Upper lobe of right lung (tissue), 1 donor: ENCODE results near the gene ARID5B. TPM values are rescaled to one million over a fixed set of nuclear protein-coding genes. Genes with fewer than 3 reads are reported as not detected.

Source experiments
- ATAC-seq: fragments of 200-7000 bp; cut with Tn5 transposase; one replicate; pipeline ENCODE4 v1.9.1; 2020; ENCODE audit warnings: mild to moderate bottlenecking, moderate library complexity
- DNase-seq: peaks from one replicate; pipeline ENCODE4 v3.0.0-alpha.2; 2020
- H3K27ac ChIP-seq: fragments of 200-600 bp; one replicate; pipeline ENCODE4 v1.8.0; 2022
- H3K27me3 ChIP-seq: fragments of 200-600 bp; one replicate; pipeline ENCODE4 v1.8.0; 2022; ENCODE audit warnings: mild to moderate bottlenecking
- H3K36me3 ChIP-seq: fragments of 200-600 bp; one replicate; pipeline ENCODE4 v1.8.0; 2022
- H3K4me1 ChIP-seq: fragments of 200-600 bp; one replicate; pipeline ENCODE4 v1.8.0; 2022
- H3K4me3 ChIP-seq: fragments of 200-600 bp; one replicate; pipeline ENCODE4 v1.8.0; 2022; ENCODE audit warnings: mild to moderate bottlenecking
- H3K9me3 ChIP-seq: fragments of 200-600 bp; one replicate; pipeline ENCODE4 v1.8.0; 2022
- intact Hi-C: fragments of 100-400 bp; cut with DNase I; formaldehyde crosslinking; loops from one replicate; pipeline ENCODE4 v1.11.0; 2022
- total RNA-seq: library from RNA; stranded (reverse); fragmentation: NEBNext Ultra II Directional; extraction: Animal tissue kit (Norgen Biotek cat#: 25700); gene quantifications from one replicate; pipeline ENCODE4 v1.2.1, GENCODE V29; 2021
- TF ChIP-seq, protein P1 (sequence below): fragments of 200-600 bp; IDR thresholded peaks from one replicate; pipeline ENCODE4 v1.8.0; 2022; ENCODE audit warnings: antibody characterized with exemption
- donor health status: DM: no; HTN: yes; CAD: no; lungs with severe emphysema.

ARID5B gene
- total RNA-seq, 1 donor from 2014 or later: 34.1 TPM

DNA sequence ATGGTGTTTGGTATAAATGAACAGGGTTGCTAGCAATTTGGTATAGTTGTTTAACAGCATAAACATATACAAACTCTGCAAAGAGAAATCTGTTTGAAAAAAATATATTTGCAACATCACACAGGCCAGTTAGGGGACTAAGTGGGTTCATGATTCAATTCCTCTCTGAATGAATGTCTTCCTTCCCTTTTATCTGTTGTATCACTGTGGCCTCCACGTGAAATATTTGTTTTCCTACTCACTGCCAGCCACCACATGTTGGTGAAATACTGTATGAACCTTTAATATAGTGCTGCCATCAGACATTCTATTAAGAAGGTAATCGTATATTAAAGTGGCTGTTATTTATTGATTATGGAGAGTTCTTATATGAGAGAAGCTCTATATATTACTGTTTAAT is 157.0 kb downstream of the ARID5B start:
- H3K36me3 ChIP-seq: peaks cover 24% of the 10 kb centered on the region
- H3K4me1 ChIP-seq: peaks cover 48% of the 10 kb centered on the region
- no peak overlapping the region for H3K4me3 ChIP-seq
- no peaks in the 10 kb centered on the region for H3K27me3 ChIP-seq
- DNase-seq: no peak
- intact Hi-C loops: no loop called here
- H3K27ac ChIP-seq: peak overlapping the region; percentile 26
- H3K9me3 ChIP-seq: no peaks in the 10 kb centered on the region
- ATAC-seq: peak; percentile 26
- TF ChIP-seq, protein P1, sequence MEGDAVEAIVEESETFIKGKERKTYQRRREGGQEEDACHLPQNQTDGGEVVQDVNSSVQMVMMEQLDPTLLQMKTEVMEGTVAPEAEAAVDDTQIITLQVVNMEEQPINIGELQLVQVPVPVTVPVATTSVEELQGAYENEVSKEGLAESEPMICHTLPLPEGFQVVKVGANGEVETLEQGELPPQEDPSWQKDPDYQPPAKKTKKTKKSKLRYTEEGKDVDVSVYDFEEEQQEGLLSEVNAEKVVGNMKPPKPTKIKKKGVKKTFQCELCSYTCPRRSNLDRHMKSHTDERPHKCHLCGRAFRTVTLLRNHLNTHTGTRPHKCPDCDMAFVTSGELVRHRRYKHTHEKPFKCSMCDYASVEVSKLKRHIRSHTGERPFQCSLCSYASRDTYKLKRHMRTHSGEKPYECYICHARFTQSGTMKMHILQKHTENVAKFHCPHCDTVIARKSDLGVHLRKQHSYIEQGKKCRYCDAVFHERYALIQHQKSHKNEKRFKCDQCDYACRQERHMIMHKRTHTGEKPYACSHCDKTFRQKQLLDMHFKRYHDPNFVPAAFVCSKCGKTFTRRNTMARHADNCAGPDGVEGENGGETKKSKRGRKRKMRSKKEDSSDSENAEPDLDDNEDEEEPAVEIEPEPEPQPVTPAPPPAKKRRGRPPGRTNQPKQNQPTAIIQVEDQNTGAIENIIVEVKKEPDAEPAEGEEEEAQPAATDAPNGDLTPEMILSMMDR: no peak

DNA sequence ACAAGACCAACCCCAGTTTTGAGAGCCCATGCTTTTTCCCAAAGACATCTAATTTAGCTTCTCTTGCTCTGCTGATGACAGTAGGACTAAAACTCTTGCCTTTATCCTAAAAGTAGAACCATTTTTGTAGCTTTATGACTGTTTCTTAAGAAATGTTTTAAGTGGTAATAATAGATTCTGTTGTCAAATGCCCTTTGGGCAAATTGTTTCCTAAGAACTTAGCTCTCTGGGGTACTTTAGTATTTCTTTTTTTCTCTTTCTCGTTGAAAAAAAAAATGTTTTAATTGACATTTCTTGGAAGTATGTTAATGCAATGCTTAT is 157.4 kb downstream of the ARID5B start:
- H3K4me3 ChIP-seq: no peak overlapping the region
- peaks cover 24% of the 10 kb centered on the region for H3K36me3 ChIP-seq
- TF ChIP-seq, protein P1: no peak
- intact Hi-C loops: no loop called here
- no peak for ATAC-seq
- DNase-seq: no peak
- peak overlapping the region; percentile 26 for H3K27ac ChIP-seq
- peaks cover 46% of the 10 kb centered on the region for H3K4me1 ChIP-seq
- H3K27me3 ChIP-seq: no peaks in the 10 kb centered on the region
- H3K9me3 ChIP-seq: no peaks in the 10 kb centered on the region

DNA sequence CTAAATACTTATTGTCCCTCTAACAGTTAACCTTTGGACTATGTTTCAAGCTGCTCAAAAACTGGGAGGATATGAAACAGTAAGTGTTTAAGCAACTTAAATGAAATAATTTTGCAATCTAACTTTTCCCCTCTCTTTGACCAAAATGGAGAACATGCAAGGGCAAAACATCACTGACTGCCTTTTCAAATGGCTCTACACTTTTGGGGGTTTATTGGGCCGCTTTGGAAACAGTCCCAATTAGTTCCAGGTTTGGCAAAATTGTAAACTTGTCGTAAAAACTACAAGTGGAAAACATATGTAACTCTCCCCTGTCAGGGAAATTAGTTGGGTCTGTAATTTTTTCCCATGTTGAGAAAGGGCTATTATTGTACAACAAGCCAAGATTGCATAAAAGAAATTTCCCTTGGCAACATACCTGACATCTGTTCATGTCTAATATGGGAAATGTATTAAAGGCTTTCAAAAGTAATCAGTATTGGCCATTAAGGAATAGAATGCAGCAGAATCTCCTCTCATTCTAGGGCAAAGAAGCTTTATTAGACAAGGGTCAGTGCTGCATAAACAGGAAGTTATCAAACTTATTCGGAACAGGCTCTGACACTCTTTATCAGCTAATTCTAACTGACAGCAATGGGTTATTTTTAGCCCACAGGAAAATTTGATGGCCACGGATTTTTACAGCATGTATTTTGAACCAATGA is 157.9 kb downstream of the ARID5B start:
- no peak for DNase-seq
- no peak overlapping the region for H3K4me3 ChIP-seq
- H3K9me3 ChIP-seq: no peaks in the 10 kb centered on the region
- H3K4me1 ChIP-seq: peaks cover 46% of the 10 kb centered on the region
- peak; percentile 40 for ATAC-seq
- no peaks in the 10 kb centered on the region for H3K27me3 ChIP-seq
- peak overlapping the region; percentile 52 for H3K27ac ChIP-seq
- intact Hi-C loops: no loop called here
- TF ChIP-seq, protein P1: no peak
- peaks cover 24% of the 10 kb centered on the region for H3K36me3 ChIP-seq

DNA sequence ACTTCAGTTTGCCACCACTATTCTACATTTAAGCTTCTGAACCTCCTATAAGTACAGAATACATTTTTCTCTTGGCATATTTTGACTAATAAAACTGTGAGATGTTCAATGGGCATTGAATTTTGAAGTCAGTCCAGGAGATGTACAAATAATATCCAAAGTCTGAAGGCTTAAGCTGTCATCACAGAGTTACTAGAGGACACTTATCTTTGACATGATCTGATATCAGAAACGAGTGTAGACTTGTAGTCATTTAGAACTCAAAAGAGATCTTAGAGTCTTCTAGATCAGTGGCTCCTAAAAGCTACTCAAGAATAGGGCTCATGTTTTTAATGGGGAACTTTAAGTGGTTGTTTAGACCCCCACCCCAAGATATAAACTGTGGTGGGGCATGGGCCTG is 160.5 kb downstream of the ARID5B start:
- Histone ChIP-seq H3K9me3 (no peaks in the 10 kb centered on the region), H3K4me1 (peaks cover 39% of the 10 kb centered on the region), H3K27me3 (no peaks in the 10 kb centered on the region), H3K36me3 (peaks cover 24% of the 10 kb centered on the region), H3K27ac (no peak overlapping the region), H3K4me3 (no peak overlapping the region)
- ATAC-seq (no peak), DNase-seq (no peak)
- intact Hi-C loops: no loop called here
- TF ChIP-seq, protein P1: no peak

DNA sequence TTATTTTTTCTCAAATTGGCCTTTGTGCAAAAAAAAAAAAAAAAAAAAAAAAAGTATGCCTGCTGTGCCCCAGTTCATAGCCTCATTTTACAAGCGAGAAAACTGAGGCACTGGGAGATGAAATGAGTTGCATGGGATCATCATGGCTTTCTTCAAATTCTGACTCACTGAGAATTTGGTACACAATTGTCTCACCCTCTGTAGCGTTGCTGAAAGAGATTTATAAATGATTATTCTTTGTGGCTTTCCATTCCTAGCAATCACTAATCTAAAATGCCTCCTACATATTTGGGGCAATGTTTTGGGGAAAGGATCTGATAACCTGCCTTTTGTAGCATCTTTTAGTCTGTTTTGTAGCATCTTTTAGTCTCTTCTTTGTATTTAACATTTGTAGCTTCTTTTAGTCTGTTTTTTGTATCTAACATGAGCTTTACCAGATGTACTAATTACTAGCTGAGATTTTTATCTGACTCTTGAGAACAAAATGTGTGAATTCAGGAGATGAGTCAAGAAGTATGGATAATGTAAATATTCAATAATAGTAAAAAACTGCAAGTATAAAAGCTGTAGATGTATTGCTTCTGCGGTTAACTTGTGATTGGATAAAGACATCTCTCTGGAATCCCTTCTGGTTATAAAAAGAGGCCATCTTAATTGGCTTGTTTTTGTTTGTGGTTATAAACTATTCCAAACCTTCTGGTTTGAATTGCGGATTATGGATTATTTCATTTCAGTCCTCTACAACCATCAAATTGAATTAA is 161.4 kb downstream of the ARID5B start:
- intact Hi-C loops: no loop called here
- TF ChIP-seq, protein P1: no peak
- ATAC-seq (no peak), DNase-seq (no peak)
- H3K36me3 ChIP-seq: peaks cover 16% of the 10 kb centered on the region
- no peak overlapping the region for H3K4me3 ChIP-seq
- no peaks in the 10 kb centered on the region for H3K27me3 ChIP-seq
- H3K27ac ChIP-seq: no peak overlapping the region
- H3K4me1 ChIP-seq: peaks cover 32% of the 10 kb centered on the region
- no peaks in the 10 kb centered on the region for H3K9me3 ChIP-seq
